ENCODE data around the gene FNTB. TPM values are rescaled to one million over a fixed set of nuclear protein-coding genes. Genes with fewer than 3 reads are reported as not detected.
A peak's percentile ranks its signal among the peaks of the same experiment; 100 is the strongest.

FNTB gene
- total RNA-seq, 1 donor from 2014 or later = 30.1 TPM

- no peak for DNase-seq (ENCODE audit: extremely low spot score, unreplicated experiment)
- Mint-ChIP-seq H3K27ac (peak within 1 kb of the TSS; percentile 65), H3K4me1 (ENCODE audit: unreplicated experiment) (peaks cover 16% of the 10 kb centered on the region), H3K9me3 (no peaks in the 10 kb centered on the region), H3K27me3 (no peaks in the 10 kb centered on the region), H3K36me3 (peaks cover 8% of the 10 kb centered on the region), H3K4me3 (peak within 1 kb of the TSS; percentile 87)
- TF ChIP-seq CTCF (conservative IDR thresholded peaks at IDR 0.05) = no peak
These were observed 14.5 kb upstream of the FNTB start, which contains the start of gene RAB15 for GRCh38 chr14:64971943-64972791. Gene RAB15 (minus strand): TSS chr14:64972336. CDS start chr14:64972076, 260 bp downstream.

- Mint-ChIP-seq H3K4me3 (peak overlapping the region; percentile 87), H3K27me3 (peaks cover 1% of the 10 kb centered on the region)
- no peak for TF ChIP-seq CTCF (conservative IDR thresholded peaks at IDR 0.05)
These were observed 13.7 kb upstream of the FNTB start for GRCh38 chr14:64973026-64973442.

GRCh38 chr14:64973826-64974225 lies 12.9 kb upstream of the FNTB start:
- Mint-ChIP-seq H3K9me3 (no peaks in the 10 kb centered on the region), H3K4me1 (ENCODE audit: unreplicated experiment) (peaks cover 8% of the 10 kb centered on the region), H3K27me3 (peaks cover 6% of the 10 kb centered on the region), H3K4me3 (no peak overlapping the region), H3K36me3 (no peaks in the 10 kb centered on the region), H3K27ac (no peak overlapping the region)
- DNase-seq (ENCODE audit: extremely low spot score, unreplicated experiment) = no peak
- no peak for TF ChIP-seq CTCF (conservative IDR thresholded peaks at IDR 0.05)

More at GRCh38 chr14:64973026-64973442, 13.7 kb upstream of the FNTB start:
- DNase-seq (ENCODE audit: extremely low spot score, unreplicated experiment) = no peak
- Mint-ChIP-seq H3K9me3 (no peaks in the 10 kb centered on the region), H3K36me3 (peaks cover 5% of the 10 kb centered on the region), H3K27ac (peak overlapping the region; percentile 56), H3K4me1 (ENCODE audit: unreplicated experiment) (peaks cover 10% of the 10 kb centered on the region)

GRCh38 chr14:64974563-64974962 lies 12.1 kb upstream of the FNTB start:
- Mint-ChIP-seq H3K4me1 (ENCODE audit: unreplicated experiment) (peaks cover 13% of the 10 kb centered on the region), H3K27ac (no peak overlapping the region), H3K4me3 (peak overlapping the region; percentile 72)

GRCh38 chr14:64979336-64980074 lies 7.2 kb upstream of the FNTB start:
- H3K4me1 Mint-ChIP-seq (ENCODE audit: unreplicated experiment) = peaks cover 19% of the 10 kb centered on the region
- H3K27me3 Mint-ChIP-seq = peaks cover 10% of the 10 kb centered on the region
- no peaks in the 10 kb centered on the region for H3K9me3 Mint-ChIP-seq
- H3K27ac Mint-ChIP-seq = peak overlapping the region; percentile 88
- no peak for TF ChIP-seq CTCF (conservative IDR thresholded peaks at IDR 0.05)
- no peak for DNase-seq (ENCODE audit: extremely low spot score, unreplicated experiment)
- H3K4me3 Mint-ChIP-seq = peak overlapping the region; percentile 46
- no peaks in the 10 kb centered on the region for H3K36me3 Mint-ChIP-seq

More at GRCh38 chr14:64974563-64974962, 12.1 kb upstream of the FNTB start:
- Mint-ChIP-seq H3K36me3 (no peaks in the 10 kb centered on the region), H3K27me3 (peaks cover 6% of the 10 kb centered on the region), H3K9me3 (no peaks in the 10 kb centered on the region)
- DNase-seq (ENCODE audit: extremely low spot score, unreplicated experiment) = no peak
- TF ChIP-seq CTCF (conservative IDR thresholded peaks at IDR 0.05) = no peak

Measured in type B pancreatic cell (in vitro differentiated cells).